Ishikawa (cell line): ENCODE results near the gene ARL2.

Source experiments
- CEBPB ChIP-seq: IDR thresholded peaks from 2 replicates; pipeline ENCODE4 v1.6.1; 2012
- CREB1 ChIP-seq: IDR thresholded peaks from 2 replicates; pipeline ENCODE4 v1.6.1; 2012; ENCODE audit warnings: low read depth
- EGR1 ChIP-seq: IDR thresholded peaks from 2 replicates; pipeline ENCODE4 v1.6.1; 2012
- EP300 ChIP-seq: IDR thresholded peaks from 2 replicates; pipeline ENCODE4 v1.6.1; 2012; ENCODE audit warnings: borderline replicate concordance
- FOXM1 ChIP-seq: IDR thresholded peaks from 2 replicates; pipeline ENCODE4 v1.6.1; 2012; ENCODE audit warnings: low read depth, borderline replicate concordance
- NFIC ChIP-seq: IDR thresholded peaks from 2 replicates; pipeline ENCODE4 v1.6.1; 2012
- RAD21 ChIP-seq: IDR thresholded peaks from 2 replicates; pipeline ENCODE4 v1.6.1; 2012; ENCODE audit warnings: low read depth
- TAF1 ChIP-seq: IDR thresholded peaks from 2 replicates; pipeline ENCODE4 v1.6.1; 2012; ENCODE audit warnings: low read depth, mild to moderate bottlenecking
- TCF12 ChIP-seq: IDR thresholded peaks from 2 replicates; pipeline ENCODE4 v1.6.1; 2012; ENCODE audit warnings: low read depth
- TEAD4 ChIP-seq: IDR thresholded peaks from 2 replicates; pipeline ENCODE4 v1.6.1; 2012
- YY1 ChIP-seq: IDR thresholded peaks from 2 replicates; pipeline ENCODE4 v1.6.1; 2012; ENCODE audit warnings: low read depth
- ZBTB7A ChIP-seq: IDR thresholded peaks from 2 replicates; pipeline ENCODE4 v1.6.1; 2012; ENCODE audit warnings: low read depth
- TF ChIP-seq, protein P1 (sequence below): IDR thresholded peaks from 2 replicates; pipeline ENCODE4 v1.6.1; 2012; ENCODE audit warnings: low read depth, mild to moderate bottlenecking
- TF ChIP-seq, protein P2 (sequence below): IDR thresholded peaks from 2 replicates; pipeline ENCODE4 v1.6.1; 2012

DNA sequence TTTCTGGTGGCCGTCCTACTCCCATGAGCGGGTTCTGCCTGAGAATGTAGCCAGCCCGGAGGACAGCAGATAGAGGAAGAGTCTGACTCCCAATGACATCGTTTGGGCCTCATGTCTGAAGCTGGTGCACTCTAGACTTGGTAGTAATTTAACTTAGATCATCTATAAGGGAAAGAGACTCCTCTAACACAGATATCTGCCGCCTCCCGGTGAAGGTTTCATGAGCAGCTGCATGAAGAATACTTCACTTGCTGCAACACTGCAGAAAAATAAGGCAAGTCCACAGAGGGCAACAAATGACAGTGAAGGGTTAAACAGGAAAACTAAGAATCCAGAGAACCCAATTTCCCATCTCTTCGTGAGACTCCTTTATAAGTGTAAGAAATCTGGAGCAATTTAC, 5.9 kb upstream of the ARL2 start:
- TF ChIP-seq, protein P1, sequence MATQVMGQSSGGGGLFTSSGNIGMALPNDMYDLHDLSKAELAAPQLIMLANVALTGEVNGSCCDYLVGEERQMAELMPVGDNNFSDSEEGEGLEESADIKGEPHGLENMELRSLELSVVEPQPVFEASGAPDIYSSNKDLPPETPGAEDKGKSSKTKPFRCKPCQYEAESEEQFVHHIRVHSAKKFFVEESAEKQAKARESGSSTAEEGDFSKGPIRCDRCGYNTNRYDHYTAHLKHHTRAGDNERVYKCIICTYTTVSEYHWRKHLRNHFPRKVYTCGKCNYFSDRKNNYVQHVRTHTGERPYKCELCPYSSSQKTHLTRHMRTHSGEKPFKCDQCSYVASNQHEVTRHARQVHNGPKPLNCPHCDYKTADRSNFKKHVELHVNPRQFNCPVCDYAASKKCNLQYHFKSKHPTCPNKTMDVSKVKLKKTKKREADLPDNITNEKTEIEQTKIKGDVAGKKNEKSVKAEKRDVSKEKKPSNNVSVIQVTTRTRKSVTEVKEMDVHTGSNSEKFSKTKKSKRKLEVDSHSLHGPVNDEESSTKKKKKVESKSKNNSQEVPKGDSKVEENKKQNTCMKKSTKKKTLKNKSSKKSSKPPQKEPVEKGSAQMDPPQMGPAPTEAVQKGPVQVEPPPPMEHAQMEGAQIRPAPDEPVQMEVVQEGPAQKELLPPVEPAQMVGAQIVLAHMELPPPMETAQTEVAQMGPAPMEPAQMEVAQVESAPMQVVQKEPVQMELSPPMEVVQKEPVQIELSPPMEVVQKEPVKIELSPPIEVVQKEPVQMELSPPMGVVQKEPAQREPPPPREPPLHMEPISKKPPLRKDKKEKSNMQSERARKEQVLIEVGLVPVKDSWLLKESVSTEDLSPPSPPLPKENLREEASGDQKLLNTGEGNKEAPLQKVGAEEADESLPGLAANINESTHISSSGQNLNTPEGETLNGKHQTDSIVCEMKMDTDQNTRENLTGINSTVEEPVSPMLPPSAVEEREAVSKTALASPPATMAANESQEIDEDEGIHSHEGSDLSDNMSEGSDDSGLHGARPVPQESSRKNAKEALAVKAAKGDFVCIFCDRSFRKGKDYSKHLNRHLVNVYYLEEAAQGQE = no peak
- no peak for TF ChIP-seq CREB1
- TF ChIP-seq YY1 = no peak
- TF ChIP-seq FOXM1 = no peak
- TF ChIP-seq TEAD4 = no peak
- TF ChIP-seq RAD21 = no peak
- TF ChIP-seq CEBPB = no peak
- TF ChIP-seq NFIC = no peak
- TF ChIP-seq ZBTB7A = no peak
- TF ChIP-seq TAF1 = no peak
- no peak for TF ChIP-seq TCF12
- TF ChIP-seq EP300 = no peak
- TF ChIP-seq EGR1 = no peak
- TF ChIP-seq, protein P2, sequence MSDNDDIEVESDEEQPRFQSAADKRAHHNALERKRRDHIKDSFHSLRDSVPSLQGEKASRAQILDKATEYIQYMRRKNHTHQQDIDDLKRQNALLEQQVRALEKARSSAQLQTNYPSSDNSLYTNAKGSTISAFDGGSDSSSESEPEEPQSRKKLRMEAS = no peak
